H9 (cell line): Measurements from ENCODE around the gene NRCAM. TPM values are rescaled to one million over a fixed set of nuclear protein-coding genes. Genes with fewer than 3 reads are reported as not detected.
"Not testable (repeated sequence)": the region's sequence is repeated elsewhere in the genome, so short reads cannot be mapped to it uniquely, and the experiment has no call there.

Experiments used
- DNase-seq: peaks from one replicate; pipeline ENCODE4 v3.0.0-alpha.2; 2017
- H2AFZ ChIP-seq: one replicate; pipeline ENCODE4 v1.6.1; 2013; ENCODE audit warnings: mild to moderate bottlenecking, low read length, control low read depth, moderate library complexity
- H2AK5ac ChIP-seq: 2 replicates; pipeline ENCODE4 v1.6.1; 2013; ENCODE audit warnings: low read length, control low read depth, mixed read lengths; ENCODE audit not compliant: insufficient read length
- H2BK120ac ChIP-seq: one replicate; pipeline ENCODE4 v1.6.1; 2013; ENCODE audit warnings: low read depth, mild to moderate bottlenecking, low read length, control low read depth, inconsistent platforms; ENCODE audit not compliant: poor library complexity, severe bottlenecking
- H2BK12ac ChIP-seq: 2 replicates; pipeline ENCODE4 v1.6.1; 2013; ENCODE audit warnings: low read length, control low read depth, mixed read lengths, low read depth; ENCODE audit not compliant: insufficient read length
- H2BK15ac ChIP-seq: 2 replicates; pipeline ENCODE4 v1.6.1; 2013; ENCODE audit warnings: low read depth, low read length, control low read depth
- H2BK20ac ChIP-seq: one replicate; pipeline ENCODE4 v1.6.1; 2013; ENCODE audit warnings: low read depth, mild to moderate bottlenecking, low read length, control low read depth, inconsistent platforms; ENCODE audit not compliant: poor library complexity, severe bottlenecking
- H2BK5ac ChIP-seq: 2 replicates; pipeline ENCODE4 v1.6.1; 2013; ENCODE audit warnings: low read length, control low read depth, mixed read lengths; ENCODE audit not compliant: insufficient read length
- H3K14ac ChIP-seq: 2 replicates; pipeline ENCODE4 v1.6.1; 2013; ENCODE audit warnings: low read length, control low read depth; ENCODE audit not compliant: insufficient read depth
- H3K18ac ChIP-seq: 2 replicates; pipeline ENCODE4 v1.6.1; 2013; ENCODE audit warnings: low read depth, mild to moderate bottlenecking, mixed read lengths, low read length, control low read depth; ENCODE audit not compliant: insufficient read length
- H3K23ac ChIP-seq: 2 replicates; pipeline ENCODE4 v1.6.1; 2013; ENCODE audit warnings: low read length, control low read depth, mixed read lengths, low read depth; ENCODE audit not compliant: insufficient read length
- H3K23me2 ChIP-seq: 2 replicates; pipeline ENCODE4 v1.6.1; 2013; ENCODE audit warnings: low read depth, mild to moderate bottlenecking, mixed read lengths, low read length, control low read depth; ENCODE audit not compliant: insufficient read length, poor library complexity, severe bottlenecking
- H3K27ac ChIP-seq: 2 replicates; pipeline ENCODE4 v1.5.1; 2013; ENCODE audit warnings: low read length, control low read depth, mixed read lengths, low read depth; ENCODE audit not compliant: insufficient read length
- H3K27me3 ChIP-seq: 2 replicates; pipeline ENCODE4 v1.6.1; 2013; ENCODE audit warnings: low read length, control low read depth, inconsistent platforms; ENCODE audit not compliant: insufficient read depth
- H3K4ac ChIP-seq: 2 replicates; pipeline ENCODE4 v1.6.1; 2013; ENCODE audit warnings: low read depth, mild to moderate bottlenecking, control low read depth, inconsistent platforms, low read length, moderate library complexity
- H3K4me1 ChIP-seq: 2 replicates; pipeline ENCODE4 v1.6.1; 2013; ENCODE audit warnings: low read length, control low read depth, inconsistent platforms; ENCODE audit not compliant: insufficient read depth
- H3K4me2 ChIP-seq: 2 replicates; pipeline ENCODE4 v1.6.1; 2013; ENCODE audit warnings: low read length, control low read depth, mixed read lengths; ENCODE audit not compliant: insufficient read length, insufficient read depth
- H3K56ac ChIP-seq: 2 replicates; pipeline ENCODE4 v1.6.1; 2013; ENCODE audit warnings: low read depth, mild to moderate bottlenecking, mixed read lengths, low read length, control low read depth; ENCODE audit not compliant: insufficient read length
- H3K79me1 ChIP-seq: 2 replicates; pipeline ENCODE4 v1.6.1; 2013; ENCODE audit warnings: low read depth, mild to moderate bottlenecking, moderate library complexity, low read length, control low read depth, inconsistent platforms; ENCODE audit not compliant: insufficient read depth, poor library complexity, severe bottlenecking
- H3K79me2 ChIP-seq: 2 replicates; pipeline ENCODE4 v1.6.1; 2013; ENCODE audit warnings: low read length, control low read depth, inconsistent platforms; ENCODE audit not compliant: insufficient read depth
- H3K9ac ChIP-seq: 2 replicates; pipeline ENCODE4 v1.6.1; 2013; ENCODE audit warnings: low read length, control low read depth, mixed read lengths; ENCODE audit not compliant: insufficient read length; ENCODE audit errors: extremely low read depth
- H3K9me3 ChIP-seq: one replicate; pipeline ENCODE4 v1.6.1; 2013; ENCODE audit warnings: low read depth, low read length, inconsistent platforms; ENCODE audit not compliant: control insufficient read depth
- H3T11ph ChIP-seq: one replicate; pipeline ENCODE4 v1.6.1; 2013; ENCODE audit warnings: mild to moderate bottlenecking, low read length, control low read depth, inconsistent platforms
- H4K20me1 ChIP-seq: one replicate; pipeline ENCODE4 v1.6.1; 2013; ENCODE audit not compliant: control insufficient read depth, insufficient read length, insufficient read depth
- H4K5ac ChIP-seq: 2 replicates; pipeline ENCODE4 v1.6.1; 2013; ENCODE audit warnings: low read depth, mild to moderate bottlenecking, mixed read lengths, low read length, control low read depth; ENCODE audit not compliant: insufficient read length
- H4K8ac ChIP-seq: replicated peaks from 2 replicates; pipeline ENCODE4 v1.6.1; 2013; ENCODE audit warnings: low read length, control low read depth, mixed read lengths, low read depth; ENCODE audit not compliant: insufficient read length
- H4K91ac ChIP-seq: 2 replicates; pipeline ENCODE4 v1.6.1; 2013; ENCODE audit warnings: low read depth, mild to moderate bottlenecking, moderate library complexity, mixed read lengths, low read length, control low read depth; ENCODE audit not compliant: insufficient read length
- H3K27ac Mint-ChIP-seq, 3 experiments: 2 replicates in 2 of 3; 3 replicates in 1 of 3; pipeline ENCODE4 v1.8.0; 2020 to 2021; ENCODE audit warnings: mixed read lengths in 3 of 3, mild to moderate bottlenecking in 1 of 3, moderate library complexity in 1 of 3
- H3K27me3 Mint-ChIP-seq: 2 replicates; pipeline ENCODE4 v1.8.0; 2021; ENCODE audit warnings: low read depth, mild to moderate bottlenecking, moderate library complexity, mixed read lengths
- H3K36me3 Mint-ChIP-seq, 3 experiments: 2 replicates in 2 of 3; 3 replicates in 1 of 3; pipeline ENCODE4 v1.8.0; 2020 to 2021; ENCODE audit warnings: low read depth in 3 of 3, mixed read lengths in 3 of 3; ENCODE audit not compliant: insufficient read depth in 1 of 3
- H3K4me1 Mint-ChIP-seq, 2 experiments: 2 replicates each; pipeline ENCODE4 v1.8.0; 2020; ENCODE audit warnings: mixed read lengths in 2 of 2
- H3K4me3 Mint-ChIP-seq, 2 experiments: 2 replicates in 1 of 2; 3 replicates in 1 of 2; pipeline ENCODE4 v1.8.0; 2020 to 2021; ENCODE audit warnings: mild to moderate bottlenecking in 2 of 2, mixed read lengths in 2 of 2, moderate library complexity in 1 of 2
- H3K9me3 Mint-ChIP-seq, 2 experiments: 2 replicates in 1 of 2; 3 replicates in 1 of 2; pipeline ENCODE4 v1.8.0; 2020; ENCODE audit warnings: mild to moderate bottlenecking in 2 of 2, mixed read lengths in 2 of 2, moderate library complexity in 1 of 2
- CTCF ChIP-seq: fragments of 200-600 bp; sonication (generic); conservative IDR thresholded peaks from 3 replicates; pipeline ENCODE4 v1.8.0; 2021; ENCODE audit warnings: antibody characterized with exemption, mild to moderate bottlenecking
- WGBS: extraction: QIAGEN DNeasy Blood & Tissue Kit; methylation state at CpG from one replicate; pipeline ENCODE4 v1.1.7; 2013; ENCODE audit warnings: missing lambda C conversion rate, low lambda C conversion rate, mixed read lengths; ENCODE audit not compliant: insufficient read length; ENCODE audit errors: extremely low coverage; 5-methylcytosine and 5-hydroxymethylcytosine counted together
- total RNA-seq: library from RNA; stranded (reverse); gene quantifications from 2 replicates; pipeline ENCODE4 v1.2.1, GENCODE V29; 2021

Gene NRCAM
- total RNA-seq, 1 experiment from 2014 or later, result 2.3 TPM

- no peaks in the 10 kb centered on the region for H4K20me1 ChIP-seq
- Mint-ChIP-seq H3K9me3 (peaks cover 0 to 5% of the 10 kb centered on the region in 2 experiments; a peak in 2 of 5 replicates), H3K4me3 (no peak overlapping the region), H3K36me3 (peaks cover 0 to 5% (median 0%) of the 10 kb centered on the region in 3 experiments; a peak in 3 of 7 replicates), H3K27ac (peak overlapping the region in 1 of 3 experiments; percentile 75; a peak in 1 of 7 replicates), H3K27me3 (no peaks in the 10 kb centered on the region; the same call in none of the 2 replicates), H3K4me1 (peaks cover 4 to 6% of the 10 kb centered on the region in 2 experiments; a peak in 2 of 4 replicates)
- no peak overlapping the region for H2BK5ac ChIP-seq
- H3K23ac ChIP-seq, result no peak overlapping the region
- no peak overlapping the region for H2BK20ac ChIP-seq
- H2BK12ac ChIP-seq, result no peak overlapping the region
- no peak overlapping the region for H2AK5ac ChIP-seq
- no peak overlapping the region for H3K18ac ChIP-seq
- H4K8ac ChIP-seq, result no peak overlapping the region
- no peak overlapping the region for H3K56ac ChIP-seq
- no peak overlapping the region for H3T11ph ChIP-seq
- no peak overlapping the region for H3K14ac ChIP-seq
- no peak for TF ChIP-seq CTCF
- WGBS, result no CpG with 5 or more reads among the region's 1 CpG
- H3K9ac ChIP-seq, result no peak overlapping the region
- no peak overlapping the region for H2BK120ac ChIP-seq
- no peak overlapping the region for H4K5ac ChIP-seq
- no peaks in the 10 kb centered on the region for H3K23me2 ChIP-seq
- no peaks in the 10 kb centered on the region for H3K9me3 ChIP-seq
- H3K79me1 ChIP-seq, result no peaks in the 10 kb centered on the region
- H3K27ac ChIP-seq, result no peak overlapping the region
- no peak for DNase-seq
- no peaks in the 10 kb centered on the region for H3K4me1 ChIP-seq
- no peak overlapping the region for H3K4me2 ChIP-seq
- H4K91ac ChIP-seq, result no peak overlapping the region
- H3K4ac ChIP-seq, result no peak overlapping the region
- no peak overlapping the region for H2AFZ ChIP-seq
- H3K79me2 ChIP-seq, result no peaks in the 10 kb centered on the region
- H2BK15ac ChIP-seq, result no peak overlapping the region
- H3K27me3 ChIP-seq, result no peaks in the 10 kb centered on the region
Measured at GRCh38 chr7:108261560-108262255, 194.5 kb downstream of the NRCAM start.

- H3K4me2 ChIP-seq, H2BK15ac ChIP-seq, H3K27ac ChIP-seq, H3K18ac ChIP-seq, H2AK5ac ChIP-seq, H4K5ac ChIP-seq, H3T11ph ChIP-seq, H3K79me1 ChIP-seq, H3K27me3 ChIP-seq, H4K8ac ChIP-seq, H3K4ac ChIP-seq, H2BK5ac ChIP-seq, H3K14ac ChIP-seq, H2BK20ac ChIP-seq, H3K4me1 ChIP-seq, H3K23ac ChIP-seq, H4K91ac ChIP-seq, H2AFZ ChIP-seq, H3K56ac ChIP-seq, H3K79me2 ChIP-seq, H3K23me2 ChIP-seq, H2BK12ac ChIP-seq, H3K4me3 Mint-ChIP-seq, H3K9ac ChIP-seq, DNase-seq, H2BK120ac ChIP-seq, H3K27me3 Mint-ChIP-seq, H4K20me1 ChIP-seq, H3K27ac Mint-ChIP-seq, H3K4me1 Mint-ChIP-seq, H3K9me3 ChIP-seq: not testable (repeated sequence)
- Mint-ChIP-seq H3K9me3 (peaks cover 12 to 23% of the 10 kb centered on the region in 2 experiments), H3K36me3 (peaks cover 2 to 24% (median 2%) of the 10 kb centered on the region in 3 experiments)
- WGBS, result no CpG with 5 or more reads among the region's 3 CpGs
Measured at GRCh38 chr7:108259447-108259846, 196.8 kb downstream of the NRCAM start.
